Astrocyte (in vitro differentiated cells and primary cell): Measurements from ENCODE around the gene TMEM45A.

Experiments
- EZH2 ChIP-seq: IDR thresholded peaks from 2 replicates; pipeline ENCODE4 v1.6.1; 2012; ENCODE audit warnings: mild to moderate bottlenecking, low read length, inconsistent platforms; ENCODE audit not compliant: insufficient read depth
- TF ChIP-seq, protein P1 (sequence below): IDR thresholded peaks from 2 replicates; pipeline ENCODE4 v1.5.1; 2011; ENCODE audit warnings: low read depth, mild to moderate bottlenecking, inconsistent platforms, low read length, moderate library complexity; ENCODE audit not compliant: insufficient read depth

DNA sequence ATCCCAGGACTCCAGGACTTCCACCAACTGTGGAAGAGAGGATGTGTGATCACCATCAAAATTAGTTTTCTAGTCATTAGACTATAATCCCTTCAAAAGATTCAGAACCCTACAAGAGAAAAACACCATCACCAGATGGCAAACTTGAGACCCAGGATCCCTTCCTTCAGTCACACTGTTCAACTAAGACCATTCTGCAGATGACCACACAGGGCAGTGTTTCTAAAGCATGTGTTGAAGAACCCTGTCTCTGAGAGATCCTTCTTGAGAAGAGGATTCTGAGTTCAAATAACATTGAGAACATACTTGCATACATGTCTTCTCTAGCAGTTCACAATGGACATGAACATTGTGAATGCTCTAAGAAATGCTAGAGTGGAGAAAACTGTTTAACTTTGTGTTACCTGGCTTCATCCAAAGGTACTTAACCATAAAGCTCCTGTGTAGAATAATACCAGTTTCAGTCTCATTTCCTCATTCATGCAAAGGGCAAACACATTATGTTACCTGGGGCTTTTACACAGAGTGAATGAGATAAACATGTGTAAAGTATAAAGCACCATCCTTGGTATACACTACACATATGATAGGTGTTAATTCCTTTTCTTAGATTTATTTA is 114.6 kb downstream of the TMEM45A start:
- TF ChIP-seq EZH2, result no peak
- TF ChIP-seq, protein P1, sequence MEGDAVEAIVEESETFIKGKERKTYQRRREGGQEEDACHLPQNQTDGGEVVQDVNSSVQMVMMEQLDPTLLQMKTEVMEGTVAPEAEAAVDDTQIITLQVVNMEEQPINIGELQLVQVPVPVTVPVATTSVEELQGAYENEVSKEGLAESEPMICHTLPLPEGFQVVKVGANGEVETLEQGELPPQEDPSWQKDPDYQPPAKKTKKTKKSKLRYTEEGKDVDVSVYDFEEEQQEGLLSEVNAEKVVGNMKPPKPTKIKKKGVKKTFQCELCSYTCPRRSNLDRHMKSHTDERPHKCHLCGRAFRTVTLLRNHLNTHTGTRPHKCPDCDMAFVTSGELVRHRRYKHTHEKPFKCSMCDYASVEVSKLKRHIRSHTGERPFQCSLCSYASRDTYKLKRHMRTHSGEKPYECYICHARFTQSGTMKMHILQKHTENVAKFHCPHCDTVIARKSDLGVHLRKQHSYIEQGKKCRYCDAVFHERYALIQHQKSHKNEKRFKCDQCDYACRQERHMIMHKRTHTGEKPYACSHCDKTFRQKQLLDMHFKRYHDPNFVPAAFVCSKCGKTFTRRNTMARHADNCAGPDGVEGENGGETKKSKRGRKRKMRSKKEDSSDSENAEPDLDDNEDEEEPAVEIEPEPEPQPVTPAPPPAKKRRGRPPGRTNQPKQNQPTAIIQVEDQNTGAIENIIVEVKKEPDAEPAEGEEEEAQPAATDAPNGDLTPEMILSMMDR, result no peak
